Gastrocnemius medialis (tissue), 4 donors: ENCODE measurements around the gene ST8SIA6. TPM values are rescaled to one million over a fixed set of nuclear protein-coding genes. Genes with fewer than 3 reads are reported as not detected.
A peak's percentile ranks its signal among the peaks of the same experiment; 100 is the strongest.

Source experiments
- ATAC-seq, 2 donors: fragments of 150-250 bp; one replicate each; pipeline ENCODE4 v1.9.1; 2016
- DNase-seq, 2 donors: peaks; one replicate each; pipeline ENCODE4 v3.0.0-alpha.2; 2019
- H3K27ac ChIP-seq, 4 donors: fragments of 200-600 bp; sonication (generic); 1 replicate in 1 of 4; 2 replicates in 3 of 4; pipeline ENCODE4 v1.5.1; 2016 to 2018; ENCODE audit warnings: mild to moderate bottlenecking in 2 of 4, moderate library complexity in 1 of 4
- H3K27me3 ChIP-seq, 3 donors: fragments of 200-600 bp; sonication (generic) in 2 of 3; 1 replicate in 1 of 3; 2 replicates in 2 of 3; pipeline versions ENCODE4 v1.5.1 to v1.6.0; 2016 to 2019; ENCODE audit warnings: mild to moderate bottlenecking in 1 of 3, moderate library complexity in 1 of 3
- H3K36me3 ChIP-seq, 2 donors: fragments of 200-600 bp; sonication (generic) in 1 of 2; one replicate each; pipeline ENCODE4 v1.5.1; 2017 to 2018
- H3K4me1 ChIP-seq, 2 donors: fragments of 200-600 bp; sonication (generic) in 1 of 2; one replicate each; pipeline ENCODE4 v1.5.1; 2016 to 2017; ENCODE audit warnings: mild to moderate bottlenecking in 2 of 2
- H3K4me3 ChIP-seq, 4 donors: fragments of 200-600 bp; sonication (generic) in 3 of 4; 1 replicate in 1 of 4; 2 replicates in 3 of 4; pipeline ENCODE4 v1.5.1; 2016 to 2019; ENCODE audit warnings: mild to moderate bottlenecking in 2 of 4
- H3K9me3 ChIP-seq, 3 donors: fragments of 200-600 bp; sonication (generic) in 2 of 3; 1 replicate in 1 of 3; 2 replicates in 2 of 3; pipeline ENCODE4 v1.5.1; 2016 to 2019
- CTCF ChIP-seq, 5 experiments: fragments of 450-650 bp in 3 of 5; fragments of 200-600 bp in 2 of 5; sonication (generic) in 2 of 5; IDR thresholded peaks in 4 of 5; conservative IDR thresholded peaks in 1 of 5; 1 replicate in 4 of 5; 2 replicates in 1 of 5; pipeline ENCODE4 v1.5.1; 2016 to 2019; ENCODE audit warnings: antibody characterized with exemption in 5 of 5, mild to moderate bottlenecking in 3 of 5, moderate library complexity in 3 of 5
- POLR2A ChIP-seq, 2 donors: fragments of 450-650 bp; IDR thresholded peaks; one replicate each; pipeline ENCODE4 v1.6.1; 2017; ENCODE audit warnings: antibody characterized with exemption in 2 of 2, mild to moderate bottlenecking in 2 of 2, moderate library complexity in 2 of 2
- in situ Hi-C, 4 donors: fragments of 200-750 bp; cut with MboI; loops; one replicate each; pipeline versions ENCODE4 v1.15.0 to v1.8.0; 2017; ENCODE audit warnings: low sequenced_read_pairs in 4 of 4
- intact Hi-C: fragments of 100-400 bp; cut with DNase I; formaldehyde crosslinking; loops from one replicate; pipeline ENCODE4 v1.15.1; 2023; ENCODE audit warnings: low total_unique reads
- total RNA-seq, 4 donors: library from RNA; depleted of rRNA; stranded (reverse); fragments of >200 nt; gene quantifications; one replicate each; pipeline versions ENCODE4 v1.1.0 to v1.2.3, GENCODE V29; 2016

Gene ST8SIA6
- total RNA-seq, 4 donors from 2014 or later: 0.27 to 0.66 (median 0.44) TPM

DNA sequence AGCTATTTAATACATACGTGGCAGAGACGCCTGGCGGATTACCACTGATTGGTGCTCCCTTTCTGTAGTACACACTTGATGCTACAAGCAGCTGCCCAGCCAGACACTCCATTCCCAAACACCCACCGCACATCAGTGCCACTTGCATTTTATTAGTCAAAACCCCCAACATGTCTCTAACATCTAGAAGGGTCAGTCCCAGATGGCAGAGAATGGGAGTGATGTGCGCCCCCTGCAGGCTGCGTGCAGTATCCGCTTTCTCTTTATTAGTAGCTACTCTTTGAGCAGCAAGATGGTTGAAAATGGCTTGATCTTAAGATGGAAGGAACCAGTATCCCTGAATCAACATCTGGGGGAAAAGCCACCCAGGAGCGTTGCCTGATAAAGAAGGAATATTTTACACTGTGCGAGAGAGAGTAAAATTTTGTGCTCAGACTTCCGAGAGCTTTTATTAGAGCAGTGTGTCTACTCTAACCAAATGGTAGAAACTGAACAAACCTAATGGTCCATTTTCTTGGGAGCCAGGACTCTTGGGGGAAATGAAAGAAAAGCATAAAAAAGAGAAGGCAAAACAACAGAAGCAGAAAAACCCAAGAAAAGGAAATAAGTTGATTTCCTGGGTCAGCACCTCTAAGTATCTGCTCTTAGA, 78.3 kb downstream of the ST8SIA6 start:
- no peaks in the 10 kb centered on the region for H3K27me3 ChIP-seq
- H3K27ac ChIP-seq: no peak overlapping the region
- ATAC-seq (no peak), DNase-seq (no peak)
- H3K4me3 ChIP-seq: no peak overlapping the region
- TF ChIP-seq CTCF (IDR thresholded peaks at IDR 0.05 in 4 of 5, conservative IDR thresholded peaks at IDR 0.05 in 1 of 5) (peak in 1 of 5 experiments; percentile 17), POLR2A (IDR thresholded peaks at IDR 0.05) (no peak)
- H3K36me3 ChIP-seq: no peaks in the 10 kb centered on the region
- intact Hi-C loops (no loop called here), in situ Hi-C loops (no loop called here)
- H3K4me1 ChIP-seq: no peaks in the 10 kb centered on the region
- no peaks in the 10 kb centered on the region for H3K9me3 ChIP-seq

- DNase-seq (no peak), ATAC-seq (no peak)
- in situ Hi-C loops: no loop called here
Measured at GRCh38 chr10:17368708-17369272, 85.6 kb downstream of the ST8SIA6 start.

GRCh38 chr10:17366705-17367104, 87.7 kb downstream of the ST8SIA6 start:
- in situ Hi-C loops (no loop called here), intact Hi-C loops (no loop called here)
- Histone ChIP-seq H3K27ac (no peak overlapping the region), H3K4me1 (no peaks in the 10 kb centered on the region), H3K9me3 (peaks cover 0 to 3% (median 0%) of the 10 kb centered on the region in 3 donors), H3K4me3 (no peak overlapping the region), H3K36me3 (no peaks in the 10 kb centered on the region), H3K27me3 (no peaks in the 10 kb centered on the region)
- ATAC-seq: no peak
- TF ChIP-seq POLR2A (IDR thresholded peaks at IDR 0.05) (no peak), CTCF (IDR thresholded peaks at IDR 0.05 in 4 of 5, conservative IDR thresholded peaks at IDR 0.05 in 1 of 5) (no peak)
- DNase-seq: no peak

More at GRCh38 chr10:17368708-17369272, 85.6 kb downstream of the ST8SIA6 start:
- no peak overlapping the region for H3K4me3 ChIP-seq
- H3K27me3 ChIP-seq: no peaks in the 10 kb centered on the region
- intact Hi-C loops: no loop called here
- H3K4me1 ChIP-seq: no peaks in the 10 kb centered on the region
- peaks cover 0 to 3% (median 0%) of the 10 kb centered on the region in 3 donors for H3K9me3 ChIP-seq
- H3K36me3 ChIP-seq: no peaks in the 10 kb centered on the region
- no peak overlapping the region for H3K27ac ChIP-seq
- TF ChIP-seq POLR2A (IDR thresholded peaks at IDR 0.05) (no peak), CTCF (IDR thresholded peaks at IDR 0.05 in 4 of 5, conservative IDR thresholded peaks at IDR 0.05 in 1 of 5) (no peak)

DNA sequence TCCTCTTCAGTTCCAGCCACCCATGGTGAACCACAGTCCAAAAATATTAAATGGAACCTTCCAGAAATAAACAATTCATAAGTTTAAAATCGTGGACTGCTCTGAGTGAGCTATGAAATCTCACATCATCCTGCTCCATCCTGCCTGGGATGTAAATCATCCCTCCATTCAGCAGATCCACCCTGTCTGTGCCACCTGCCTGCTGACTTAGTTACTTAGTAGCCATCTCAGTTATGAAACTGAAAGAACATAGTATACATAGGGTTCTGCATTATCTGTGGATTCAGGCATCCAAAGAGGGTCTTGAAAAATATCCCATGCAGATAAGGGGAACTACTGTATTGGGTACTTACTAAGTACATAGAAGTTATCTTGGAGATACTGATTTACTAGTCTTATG, 89.0 kb downstream of the ST8SIA6 start:
- no peak overlapping the region for H3K4me3 ChIP-seq
- intact Hi-C loops: no loop called here
- TF ChIP-seq CTCF (IDR thresholded peaks at IDR 0.05 in 4 of 5, conservative IDR thresholded peaks at IDR 0.05 in 1 of 5) (no peak), POLR2A (IDR thresholded peaks at IDR 0.05) (no peak)
- no peaks in the 10 kb centered on the region for H3K36me3 ChIP-seq
- H3K9me3 ChIP-seq: peaks cover 0 to 3% (median 0%) of the 10 kb centered on the region in 3 donors
- no peaks in the 10 kb centered on the region for H3K4me1 ChIP-seq
- ATAC-seq: no peak
- H3K27ac ChIP-seq: no peak overlapping the region
- in situ Hi-C loops: no loop called here
- no peaks in the 10 kb centered on the region for H3K27me3 ChIP-seq
- no peak for DNase-seq
